ENCODE measurements around the gene ADARB1. TPM values are rescaled to one million over a fixed set of nuclear protein-coding genes. Genes with fewer than 3 reads are reported as not detected.

Gene ADARB1
- total RNA-seq, 1 experiment from 2014 or later: 14.6 TPM

GRCh38 chr21:45036630-45037029 lies 37.8 kb upstream of the ADARB1 start (continued):
- no peak for TF ChIP-seq ZNF396 (CRISPR knock-in tag; IDR thresholded peaks at IDR 0.05; ENCODE audit: borderline replicate concordance)
- no peak for TF ChIP-seq ZSCAN18 (CRISPR knock-in tag; IDR thresholded peaks at IDR 0.05)
- TF ChIP-seq JUN (CRISPR knock-in tag; IDR thresholded peaks at IDR 0.05): no peak
- no peak for TF ChIP-seq ZNF425 (CRISPR knock-in tag; conservative IDR thresholded peaks at IDR 0.05)
- no peak for TF ChIP-seq NFYB (CRISPR knock-in tag; conservative IDR thresholded peaks at IDR 0.05; ENCODE audit: low read depth)
- no peak for TF ChIP-seq IRF2 (CRISPR knock-in tag; IDR thresholded peaks at IDR 0.05; ENCODE audit: borderline replicate concordance, low read depth)
- no peak for TF ChIP-seq E2F4 (CRISPR knock-in tag; IDR thresholded peaks at IDR 0.05; ENCODE audit: borderline replicate concordance, low read depth)
- TF ChIP-seq ZNF423 (CRISPR knock-in tag; IDR thresholded peaks at IDR 0.05): no peak
- no peak for TF ChIP-seq ATF6 (CRISPR knock-in tag; IDR thresholded peaks at IDR 0.05)

GRCh38 chr21:45037986-45038385 lies 36.4 kb upstream of the ADARB1 start:
- Mint-ChIP-seq H3K27me3 (ENCODE audit: low read depth) (peaks cover 8% of the 10 kb centered on the region), H3K9me3 (peaks cover 19% of the 10 kb centered on the region), H3K36me3 (peaks cover 9% of the 10 kb centered on the region), H3K4me3 (no peak overlapping the region), H3K27ac (no peak overlapping the region), H3K4me1 (no peaks in the 10 kb centered on the region)
- ATAC-seq (no peak), DNase-seq (ENCODE audit: low spot score) (no peak)
- no peak for TF ChIP-seq AR (CRISPR knock-in tag; IDR thresholded peaks at IDR 0.05)
- TF ChIP-seq HMGXB4 (CRISPR knock-in tag; IDR thresholded peaks at IDR 0.05): no peak
- no peak for TF ChIP-seq GABPB1 (CRISPR knock-in tag; IDR thresholded peaks at IDR 0.05)
- TF ChIP-seq GTF2I (CRISPR knock-in tag; conservative IDR thresholded peaks at IDR 0.05): no peak
- no peak for TF ChIP-seq TP53 (CRISPR knock-in tag; IDR thresholded peaks at IDR 0.05)
- no peak for TF ChIP-seq NR3C1 (CRISPR knock-in tag; conservative IDR thresholded peaks at IDR 0.05; ENCODE audit: low read depth)
- TF ChIP-seq ZNF317 (CRISPR knock-in tag; IDR thresholded peaks at IDR 0.05; ENCODE audit: borderline replicate concordance, low read depth): no peak
- TF ChIP-seq ETV6 (CRISPR knock-in tag; IDR thresholded peaks at IDR 0.05): no peak
- no peak for TF ChIP-seq FOXK1 (CRISPR knock-in tag; IDR thresholded peaks at IDR 0.05)
- TF ChIP-seq SP1 (CRISPR knock-in tag; conservative IDR thresholded peaks at IDR 0.05): no peak
- ChIA-PET CTCF (interaction anchor here (1.5 kb wide), 1 partner anchor 99 kb away, joined by 4 read pairs; no protein-coding TSS in a partner anchor), POLR2A (no interaction called here)

All from WTC11 (cell line).